ENCODE measurements around the gene CR1.
"Not testable (repeated sequence)": the region's sequence is repeated elsewhere in the genome, so short reads cannot be mapped to it uniquely, and the experiment has no call there.

DNA sequence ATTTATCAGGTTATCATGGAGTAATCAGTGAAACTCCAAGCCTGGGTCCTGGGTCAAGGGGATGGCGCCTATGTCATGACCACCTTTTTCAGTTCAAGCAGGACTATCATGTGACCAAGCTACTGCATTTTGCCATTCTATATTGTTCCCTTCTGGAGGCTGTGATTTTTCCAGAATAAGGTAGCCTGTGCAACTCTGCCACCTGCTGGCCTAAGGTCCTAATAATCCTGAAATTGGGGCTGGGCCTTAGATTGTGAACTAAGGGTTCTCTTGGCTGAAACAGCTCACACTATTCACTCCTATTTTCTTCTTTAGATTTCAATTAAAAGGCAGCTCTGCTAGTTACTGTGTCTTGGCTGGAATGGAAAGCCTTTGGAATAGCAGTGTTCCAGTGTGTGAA is 32.4 kb downstream of the CR1 start:
- TF ChIP-seq, protein P1, sequence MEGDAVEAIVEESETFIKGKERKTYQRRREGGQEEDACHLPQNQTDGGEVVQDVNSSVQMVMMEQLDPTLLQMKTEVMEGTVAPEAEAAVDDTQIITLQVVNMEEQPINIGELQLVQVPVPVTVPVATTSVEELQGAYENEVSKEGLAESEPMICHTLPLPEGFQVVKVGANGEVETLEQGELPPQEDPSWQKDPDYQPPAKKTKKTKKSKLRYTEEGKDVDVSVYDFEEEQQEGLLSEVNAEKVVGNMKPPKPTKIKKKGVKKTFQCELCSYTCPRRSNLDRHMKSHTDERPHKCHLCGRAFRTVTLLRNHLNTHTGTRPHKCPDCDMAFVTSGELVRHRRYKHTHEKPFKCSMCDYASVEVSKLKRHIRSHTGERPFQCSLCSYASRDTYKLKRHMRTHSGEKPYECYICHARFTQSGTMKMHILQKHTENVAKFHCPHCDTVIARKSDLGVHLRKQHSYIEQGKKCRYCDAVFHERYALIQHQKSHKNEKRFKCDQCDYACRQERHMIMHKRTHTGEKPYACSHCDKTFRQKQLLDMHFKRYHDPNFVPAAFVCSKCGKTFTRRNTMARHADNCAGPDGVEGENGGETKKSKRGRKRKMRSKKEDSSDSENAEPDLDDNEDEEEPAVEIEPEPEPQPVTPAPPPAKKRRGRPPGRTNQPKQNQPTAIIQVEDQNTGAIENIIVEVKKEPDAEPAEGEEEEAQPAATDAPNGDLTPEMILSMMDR (IDR thresholded peaks at IDR 0.05): not testable (repeated sequence)
- not testable (repeated sequence) for TF ChIP-seq POLR2A, EP300 (IDR thresholded peaks at IDR 0.05)

All from ovary (tissue), 3 donors.